Endothelial cell of umbilical vein (primary cell): ENCODE results near the gene RNGTT. TPM values are rescaled to one million over a fixed set of nuclear protein-coding genes. Genes with fewer than 3 reads are reported as not detected.

Source experiments
- BruUV-seq: library from RNA; stranded (reverse); fragments of 400-500 nt; replicated peaks from 2 replicates; lab custom pipeline; 2021; lab: Mats Ljungman, UMichigan
- CTCF ChIA-PET: fragments of 300-600, 350-600 bp; sonication (Branson Sonifier 250); formaldehyde crosslinking; loops from one replicate; lab custom pipeline; 2021; ENCODE audit warnings: antibody characterized with exemption, inconsistent platforms; lab: Charles Lee
- POLR2A ChIA-PET: fragments of 300-600, 350-600 bp; sonication (Branson Sonifier 250); formaldehyde crosslinking; loops from one replicate; lab custom pipeline; 2021; ENCODE audit warnings: antibody characterized with exemption, inconsistent platforms; lab: Charles Lee
- DNase-seq: peaks from one replicate; pipeline ENCODE4 v3.0.0-alpha.2; 2011; ENCODE audit warnings: low read depth, low spot score
- FAIRE-seq: peaks from 2 replicates; lab custom pipeline; 2011; peaks lifted over from hg19 to GRCh38; lab: Jason Lieb, UNC
- H2AFZ ChIP-seq: 2 replicates; pipeline ENCODE4 v1.6.0; 2012; ENCODE audit warnings: low read depth, low read length, control low read depth, inconsistent platforms
- H3K27ac ChIP-seq: 2 replicates; pipeline ENCODE4 v1.5.1; 2011; ENCODE audit warnings: low read depth, mild to moderate bottlenecking, control low read depth, low read length, moderate library complexity; ENCODE audit not compliant: insufficient read depth
- H3K27me3 ChIP-seq, 2 experiments: 2 replicates each; pipeline versions ENCODE4 v1.6.0 to v1.6.1; 2011; ENCODE audit warnings: low read length in 2 of 2, mixed read lengths in 1 of 2; ENCODE audit not compliant: control insufficient read depth in 2 of 2, insufficient read depth in 2 of 2
- H3K36me3 ChIP-seq, 2 experiments: 2 replicates in 1 of 2; 3 replicates in 1 of 2; pipeline ENCODE4 v1.5.1; 2011; ENCODE audit warnings: low read length in 2 of 2, mild to moderate bottlenecking in 1 of 2, moderate library complexity in 1 of 2; ENCODE audit not compliant: control insufficient read depth in 2 of 2, insufficient read depth in 2 of 2; ENCODE audit errors: extremely low read depth in 1 of 2
- H3K4me1 ChIP-seq: 3 replicates; pipeline ENCODE4 v1.5.1; 2011; ENCODE audit warnings: mild to moderate bottlenecking, low read length; ENCODE audit not compliant: control insufficient read depth, insufficient read depth; ENCODE audit errors: extremely low read depth
- H3K4me2 ChIP-seq: 2 replicates; pipeline ENCODE4 v1.6.1; 2011; ENCODE audit warnings: low read length, control low read depth, mixed read lengths; ENCODE audit not compliant: insufficient read depth
- H3K4me3 ChIP-seq, 3 experiments: fragments of 200-600 bp in 1 of 3; sonication (generic), shearing (Covaris generic) in 1 of 3; replicated peaks in 1 of 3; 2 replicates each; pipeline ENCODE4 v1.5.1; 2011 to 2016; ENCODE audit warnings: control low read depth in 3 of 3, low read length in 3 of 3, mild to moderate bottlenecking in 2 of 3, inconsistent platforms in 1 of 3, low read depth in 1 of 3, moderate library complexity in 1 of 3; ENCODE audit not compliant: insufficient read depth in 1 of 3
- H3K79me2 ChIP-seq: 2 replicates; pipeline ENCODE4 v1.6.0; 2012; ENCODE audit warnings: low read length, inconsistent platforms; ENCODE audit not compliant: control insufficient read depth, insufficient read depth
- H3K9ac ChIP-seq: replicated peaks from 2 replicates; pipeline ENCODE3; 2011; ENCODE audit warnings: low read length, control low read depth; ENCODE audit not compliant: insufficient read depth; ENCODE audit errors: extremely low read depth
- H3K9me1 ChIP-seq: replicated peaks from 3 replicates; pipeline ENCODE4 v1.6.0; 2011; ENCODE audit warnings: mild to moderate bottlenecking, low read length; ENCODE audit not compliant: control insufficient read depth, insufficient read depth; ENCODE audit errors: extremely low read depth
- H3K9me3 ChIP-seq: replicated peaks from 2 replicates; pipeline ENCODE4 v1.5.1; 2012; ENCODE audit warnings: low read length, inconsistent platforms; ENCODE audit not compliant: control insufficient read depth, insufficient read depth
- H4K20me1 ChIP-seq: replicated peaks from 2 replicates; pipeline ENCODE3; 2011; ENCODE audit warnings: mild to moderate bottlenecking, low read length; ENCODE audit not compliant: control insufficient read depth, insufficient read depth; ENCODE audit errors: extremely low read depth
- CTCF ChIP-seq, 2 donors: IDR thresholded peaks; 1 replicate in 1 of 2; 2 replicates in 1 of 2; pipeline ENCODE4 v1.5.1; 2011; ENCODE audit warnings: low read length in 2 of 2, mild to moderate bottlenecking in 2 of 2, moderate library complexity in 2 of 2, control low read depth in 1 of 2, inconsistent platforms in 1 of 2, low read depth in 1 of 2; ENCODE audit not compliant: insufficient read depth in 1 of 2; ENCODE audit errors: extremely low read depth in 1 of 2
- EZH2 ChIP-seq: IDR thresholded peaks from 2 replicates; pipeline ENCODE4 v1.6.1; 2012; ENCODE audit warnings: borderline replicate concordance, low read depth, mild to moderate bottlenecking, moderate library complexity, low read length, inconsistent platforms; ENCODE audit not compliant: severe bottlenecking
- FOS ChIP-seq: IDR thresholded peaks from 2 replicates; pipeline ENCODE4 v1.6.1; 2011; ENCODE audit warnings: mild to moderate bottlenecking, low read length, moderate library complexity, borderline replicate concordance; ENCODE audit not compliant: insufficient read depth
- GATA2 ChIP-seq: IDR thresholded peaks from 2 replicates; pipeline ENCODE4 v1.7.0; 2011; ENCODE audit warnings: low read depth, mild to moderate bottlenecking, moderate library complexity, mixed read lengths, low read length; ENCODE audit not compliant: insufficient read length, insufficient read depth
- MAX ChIP-seq: IDR thresholded peaks from 2 replicates; pipeline ENCODE4 v1.6.1; 2011; ENCODE audit not compliant: insufficient read depth, insufficient read length
- MYC ChIP-seq: IDR thresholded peaks from one replicate; pipeline ENCODE4 v1.6.1; 2011; ENCODE audit warnings: mild to moderate bottlenecking, low read depth, low read length
- POLR2A ChIP-seq: IDR thresholded peaks from 2 replicates; pipeline ENCODE4 v1.6.1; 2012; ENCODE audit warnings: low read depth, mild to moderate bottlenecking, control low read depth, low read length
- POLR2AphosphoS5 ChIP-seq: IDR thresholded peaks from 2 replicates; pipeline ENCODE4 v1.6.1; 2012; ENCODE audit warnings: low read depth, mild to moderate bottlenecking, control low read depth, low read length, moderate library complexity; ENCODE audit not compliant: insufficient read depth
- dilution Hi-C: fragments of 300-500 bp; cut with MboI; formaldehyde crosslinking; loops from one replicate; pipeline ENCODE4 v1.15.0; 2019; ENCODE audit warnings: low sequenced_read_pairs; ENCODE audit not compliant: extremely low pct_ligation_motif_present
- intact Hi-C: fragments of 100-400 bp; cut with micrococcal nuclease; formaldehyde crosslinking; loops from one replicate; pipeline ENCODE4 v1.10.0; 2022
- polyA plus RNA-seq, 4 experiments: library from polyadenylated mRNA; depleted of rRNA in 3 of 4; stranded (reverse) in 3 of 4; unstranded in 1 of 4; fragments of >200 nt; gene quantifications; 2 replicates each; pipeline versions ENCODE4 v1.2.1 to v1.2.3, GENCODE V29; 2011 to 2012; ENCODE audit warnings: missing spikeins in 1 of 4
- total RNA-seq: library from RNA; stranded (reverse); gene quantifications from 2 replicates; pipeline ENCODE4 v1.2.3, GENCODE V29; 2021

Gene RNGTT
- total and polyA plus RNA-seq, 2 donors (not counting 3 experiments of a cell fraction or from before 2014, with no cell fraction given), result 2.1 to 13.1 TPM

- POLR2A ChIA-PET, result no interaction called here
- Histone ChIP-seq H3K27me3 (no peaks in the 10 kb centered on the region), H3K9me3 (no peaks in the 10 kb centered on the region), H2AFZ (no peak overlapping the region), H3K36me3 (no peaks in the 10 kb centered on the region), H3K4me2 (no peak overlapping the region), H3K9ac (no peak overlapping the region), H3K79me2 (peaks cover 51% of the 10 kb centered on the region), H3K9me1 (no peaks in the 10 kb centered on the region), H3K4me3 (no peak overlapping the region), H3K27ac (no peak overlapping the region), H4K20me1 (no peaks in the 10 kb centered on the region), H3K4me1 (peaks cover 5% of the 10 kb centered on the region)
- dilution Hi-C loops, result no loop called here
- TF ChIP-seq POLR2AphosphoS5 (no peak), GATA2 (no peak), EZH2 (no peak)
- intact Hi-C loops, result no loop called here
- CTCF ChIA-PET, result no interaction called here
- no peak for DNase-seq
- BruUV-seq, result no TSS peak
- FAIRE-seq, result no peak
These were observed 4.6 kb downstream of the RNGTT start for GRCh38 chr6:88958842-88959241.

GRCh38 chr6:88953550-88954386, 9.7 kb downstream of the RNGTT start:
- H3K27ac ChIP-seq, result no peak overlapping the region
- no peaks in the 10 kb centered on the region for H3K9me1 ChIP-seq
- no peaks in the 10 kb centered on the region for H3K27me3 ChIP-seq
- FAIRE-seq, result no peak
- H4K20me1 ChIP-seq, result no peaks in the 10 kb centered on the region
- H3K36me3 ChIP-seq, result no peaks in the 10 kb centered on the region
- H3K4me1 ChIP-seq, result no peaks in the 10 kb centered on the region
- H3K4me3 ChIP-seq, result no peak overlapping the region
- TF ChIP-seq CTCF (IDR thresholded peaks at IDR 0.05; ENCODE audit: extremely low read depth in 1 of 2, insufficient read depth in 1 of 2, low read depth in 1 of 2, low read length in 2 of 2) (no peak), POLR2A (no peak), GATA2 (no peak), FOS (no peak), MAX (no peak), POLR2AphosphoS5 (no peak), MYC (no peak), EZH2 (no peak)
- dilution Hi-C loops, result no loop called here
- BruUV-seq, result no TSS peak
- H3K4me2 ChIP-seq, result no peak overlapping the region
- intact Hi-C loops, result no loop called here
- DNase-seq, result no peak
- peaks cover 45% of the 10 kb centered on the region for H3K79me2 ChIP-seq
- ChIA-PET CTCF (interaction anchor here (0.9 to 1.6 kb wide), 2 partner anchors 9 to 54 kb away, joined by 3 to 5 read pairs; partner anchors contain the start of gene RNGTT), POLR2A (no interaction called here)
- H3K9ac ChIP-seq, result no peak overlapping the region
- no peak overlapping the region for H2AFZ ChIP-seq
- no peaks in the 10 kb centered on the region for H3K9me3 ChIP-seq
